Mucosa of stomach (tissue), 1 donor: ENCODE results near the gene RIMS3.
"Not testable (repeated sequence)": the region's sequence is repeated elsewhere in the genome, so short reads cannot be mapped to it uniquely, and the experiment has no call there.

ENCODE experiments used
- H3K27me3 ChIP-seq: one replicate; pipeline ENCODE4 v1.7.0; 2013; ENCODE audit warnings: mild to moderate bottlenecking, low read length; ENCODE audit not compliant: control insufficient read depth, insufficient read depth
- H3K36me3 ChIP-seq: one replicate; pipeline ENCODE4 v1.7.0; 2013; ENCODE audit warnings: low read length; ENCODE audit not compliant: control insufficient read depth, insufficient read depth
- H3K4me1 ChIP-seq: one replicate; pipeline ENCODE4 v1.7.0; 2013; ENCODE audit warnings: mild to moderate bottlenecking, low read length; ENCODE audit not compliant: control insufficient read depth, insufficient read depth
- H3K4me3 ChIP-seq: one replicate; pipeline ENCODE4 v1.7.0; 2013; ENCODE audit warnings: low read length
- H3K9ac ChIP-seq: one replicate; pipeline ENCODE4 v1.7.0; 2013; ENCODE audit warnings: mild to moderate bottlenecking, low read length, moderate library complexity
- H3K9me3 ChIP-seq: one replicate; pipeline ENCODE4 v1.7.0; 2013; ENCODE audit warnings: mild to moderate bottlenecking, low read length, moderate library complexity; ENCODE audit not compliant: control insufficient read depth
- donor health status: Pancreatic carcinoma.

RIMS3 gene

DNA sequence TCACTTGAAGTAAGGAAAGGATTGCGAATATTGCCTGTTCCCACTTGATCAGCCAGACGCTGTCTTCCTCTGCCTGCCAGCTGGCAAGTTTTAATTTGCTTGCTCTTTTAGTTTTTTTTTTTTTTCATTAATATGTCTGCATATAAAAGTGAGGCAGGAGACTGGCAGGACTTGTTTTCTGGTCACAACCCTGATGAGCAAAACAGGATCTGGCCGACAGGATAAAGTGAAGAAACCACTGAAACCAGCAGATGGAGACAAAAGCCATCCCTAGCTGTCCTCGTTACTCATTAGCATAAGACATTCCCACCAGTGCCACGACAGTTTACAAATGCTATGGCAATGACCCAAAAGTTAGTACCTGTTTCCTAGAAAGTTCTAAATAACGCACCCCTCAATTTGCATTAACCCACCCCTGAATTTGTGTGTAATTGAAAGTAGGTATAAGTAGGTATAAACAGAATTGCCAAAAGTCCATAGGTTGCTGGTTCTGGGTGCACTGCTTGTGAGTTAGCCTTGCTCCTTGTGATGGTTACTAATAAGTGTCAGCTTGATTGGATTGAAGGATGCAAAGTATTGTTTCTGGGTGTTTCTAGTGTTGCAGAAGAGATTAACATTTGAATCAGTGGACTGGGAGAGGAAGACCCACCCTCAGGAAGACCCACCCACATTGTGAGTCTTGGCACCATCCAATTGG, 73.2 kb downstream of the RIMS3 start:
- no peaks in the 10 kb centered on the region for H3K9me3 ChIP-seq
- H3K36me3 ChIP-seq = no peaks in the 10 kb centered on the region
- H3K9ac ChIP-seq = no peak overlapping the region
- H3K4me1 ChIP-seq = no peaks in the 10 kb centered on the region
- no peak overlapping the region for H3K4me3 ChIP-seq
- H3K27me3 ChIP-seq = no peaks in the 10 kb centered on the region

- H3K36me3 ChIP-seq = no peaks in the 10 kb centered on the region
- H3K9me3 ChIP-seq = no peaks in the 10 kb centered on the region
Measured at GRCh38 chr1:40588586-40588985, 76.9 kb downstream of the RIMS3 start.

GRCh38 chr1:40583980-40584379, 81.5 kb downstream of the RIMS3 start:
- H3K4me3 ChIP-seq = no peak overlapping the region
- H3K27me3 ChIP-seq = no peaks in the 10 kb centered on the region
- H3K36me3 ChIP-seq = no peaks in the 10 kb centered on the region
- H3K4me1 ChIP-seq = no peaks in the 10 kb centered on the region
- H3K9ac ChIP-seq = no peak overlapping the region
- no peaks in the 10 kb centered on the region for H3K9me3 ChIP-seq

More at GRCh38 chr1:40588586-40588985, 76.9 kb downstream of the RIMS3 start:
- no peak overlapping the region for H3K4me3 ChIP-seq
- H3K9ac ChIP-seq = no peak overlapping the region
- H3K27me3 ChIP-seq = no peaks in the 10 kb centered on the region
- H3K4me1 ChIP-seq = no peaks in the 10 kb centered on the region

- Histone ChIP-seq H3K9ac (no peak overlapping the region), H3K4me1 (no peaks in the 10 kb centered on the region), H3K36me3 (no peaks in the 10 kb centered on the region), H3K9me3 (no peaks in the 10 kb centered on the region), H3K27me3 (no peaks in the 10 kb centered on the region), H3K4me3 (no peak overlapping the region)
Measured at GRCh38 chr1:40582116-40582515, 83.4 kb downstream of the RIMS3 start.

- no peaks in the 10 kb centered on the region for H3K9me3 ChIP-seq
- H3K36me3 ChIP-seq = no peaks in the 10 kb centered on the region
- H3K27me3 ChIP-seq = no peaks in the 10 kb centered on the region
- H3K4me3 ChIP-seq = no peak overlapping the region
- H3K4me1 ChIP-seq = no peaks in the 10 kb centered on the region
- H3K9ac ChIP-seq = no peak overlapping the region
Measured at GRCh38 chr1:40575336-40575735, 90.1 kb downstream of the RIMS3 start.

- not testable (repeated sequence) for H3K4me3 ChIP-seq, H3K9ac ChIP-seq, H3K36me3 ChIP-seq, H3K4me1 ChIP-seq, H3K9me3 ChIP-seq, H3K27me3 ChIP-seq
Measured at GRCh38 chr1:40574805-40575204, 90.7 kb downstream of the RIMS3 start.
